H9 (cell line): ENCODE data around the gene MAP3K7CL. TPM values are rescaled to one million over a fixed set of nuclear protein-coding genes. Genes with fewer than 3 reads are reported as not detected.

Source experiments
- DNase-seq: peaks from one replicate; pipeline ENCODE4 v3.0.0-alpha.2; 2017
- H2AFZ ChIP-seq: one replicate; pipeline ENCODE4 v1.6.1; 2013; ENCODE audit warnings: mild to moderate bottlenecking, low read length, control low read depth, moderate library complexity
- H2AK5ac ChIP-seq: 2 replicates; pipeline ENCODE4 v1.6.1; 2013; ENCODE audit warnings: low read length, control low read depth, mixed read lengths; ENCODE audit not compliant: insufficient read length
- H2BK120ac ChIP-seq: one replicate; pipeline ENCODE4 v1.6.1; 2013; ENCODE audit warnings: low read depth, mild to moderate bottlenecking, low read length, control low read depth, inconsistent platforms; ENCODE audit not compliant: poor library complexity, severe bottlenecking
- H2BK12ac ChIP-seq: 2 replicates; pipeline ENCODE4 v1.6.1; 2013; ENCODE audit warnings: low read length, control low read depth, mixed read lengths, low read depth; ENCODE audit not compliant: insufficient read length
- H2BK15ac ChIP-seq: 2 replicates; pipeline ENCODE4 v1.6.1; 2013; ENCODE audit warnings: low read depth, low read length, control low read depth
- H2BK20ac ChIP-seq: one replicate; pipeline ENCODE4 v1.6.1; 2013; ENCODE audit warnings: low read depth, mild to moderate bottlenecking, low read length, control low read depth, inconsistent platforms; ENCODE audit not compliant: poor library complexity, severe bottlenecking
- H2BK5ac ChIP-seq: 2 replicates; pipeline ENCODE4 v1.6.1; 2013; ENCODE audit warnings: low read length, control low read depth, mixed read lengths; ENCODE audit not compliant: insufficient read length
- H3K14ac ChIP-seq: 2 replicates; pipeline ENCODE4 v1.6.1; 2013; ENCODE audit warnings: low read length, control low read depth; ENCODE audit not compliant: insufficient read depth
- H3K18ac ChIP-seq: 2 replicates; pipeline ENCODE4 v1.6.1; 2013; ENCODE audit warnings: low read depth, mild to moderate bottlenecking, mixed read lengths, low read length, control low read depth; ENCODE audit not compliant: insufficient read length
- H3K23ac ChIP-seq: 2 replicates; pipeline ENCODE4 v1.6.1; 2013; ENCODE audit warnings: low read length, control low read depth, mixed read lengths, low read depth; ENCODE audit not compliant: insufficient read length
- H3K23me2 ChIP-seq: 2 replicates; pipeline ENCODE4 v1.6.1; 2013; ENCODE audit warnings: low read depth, mild to moderate bottlenecking, mixed read lengths, low read length, control low read depth; ENCODE audit not compliant: insufficient read length, poor library complexity, severe bottlenecking
- H3K27ac ChIP-seq: 2 replicates; pipeline ENCODE4 v1.5.1; 2013; ENCODE audit warnings: low read length, control low read depth, mixed read lengths, low read depth; ENCODE audit not compliant: insufficient read length
- H3K27me3 ChIP-seq: 2 replicates; pipeline ENCODE4 v1.6.1; 2013; ENCODE audit warnings: low read length, control low read depth, inconsistent platforms; ENCODE audit not compliant: insufficient read depth
- H3K4ac ChIP-seq: 2 replicates; pipeline ENCODE4 v1.6.1; 2013; ENCODE audit warnings: low read depth, mild to moderate bottlenecking, control low read depth, inconsistent platforms, low read length, moderate library complexity
- H3K4me1 ChIP-seq: 2 replicates; pipeline ENCODE4 v1.6.1; 2013; ENCODE audit warnings: low read length, control low read depth, inconsistent platforms; ENCODE audit not compliant: insufficient read depth
- H3K4me2 ChIP-seq: 2 replicates; pipeline ENCODE4 v1.6.1; 2013; ENCODE audit warnings: low read length, control low read depth, mixed read lengths; ENCODE audit not compliant: insufficient read length, insufficient read depth
- H3K56ac ChIP-seq: 2 replicates; pipeline ENCODE4 v1.6.1; 2013; ENCODE audit warnings: low read depth, mild to moderate bottlenecking, mixed read lengths, low read length, control low read depth; ENCODE audit not compliant: insufficient read length
- H3K79me1 ChIP-seq: 2 replicates; pipeline ENCODE4 v1.6.1; 2013; ENCODE audit warnings: low read depth, mild to moderate bottlenecking, moderate library complexity, low read length, control low read depth, inconsistent platforms; ENCODE audit not compliant: insufficient read depth, poor library complexity, severe bottlenecking
- H3K79me2 ChIP-seq: 2 replicates; pipeline ENCODE4 v1.6.1; 2013; ENCODE audit warnings: low read length, control low read depth, inconsistent platforms; ENCODE audit not compliant: insufficient read depth
- H3K9ac ChIP-seq: 2 replicates; pipeline ENCODE4 v1.6.1; 2013; ENCODE audit warnings: low read length, control low read depth, mixed read lengths; ENCODE audit not compliant: insufficient read length; ENCODE audit errors: extremely low read depth
- H3K9me3 ChIP-seq: one replicate; pipeline ENCODE4 v1.6.1; 2013; ENCODE audit warnings: low read depth, low read length, inconsistent platforms; ENCODE audit not compliant: control insufficient read depth
- H3T11ph ChIP-seq: one replicate; pipeline ENCODE4 v1.6.1; 2013; ENCODE audit warnings: mild to moderate bottlenecking, low read length, control low read depth, inconsistent platforms
- H4K20me1 ChIP-seq: one replicate; pipeline ENCODE4 v1.6.1; 2013; ENCODE audit not compliant: control insufficient read depth, insufficient read length, insufficient read depth
- H4K5ac ChIP-seq: 2 replicates; pipeline ENCODE4 v1.6.1; 2013; ENCODE audit warnings: low read depth, mild to moderate bottlenecking, mixed read lengths, low read length, control low read depth; ENCODE audit not compliant: insufficient read length
- H4K8ac ChIP-seq: replicated peaks from 2 replicates; pipeline ENCODE4 v1.6.1; 2013; ENCODE audit warnings: low read length, control low read depth, mixed read lengths, low read depth; ENCODE audit not compliant: insufficient read length
- H4K91ac ChIP-seq: 2 replicates; pipeline ENCODE4 v1.6.1; 2013; ENCODE audit warnings: low read depth, mild to moderate bottlenecking, moderate library complexity, mixed read lengths, low read length, control low read depth; ENCODE audit not compliant: insufficient read length
- H3K27ac Mint-ChIP-seq, 3 experiments: 2 replicates in 2 of 3; 3 replicates in 1 of 3; pipeline ENCODE4 v1.8.0; 2020 to 2021; ENCODE audit warnings: mixed read lengths in 3 of 3, mild to moderate bottlenecking in 1 of 3, moderate library complexity in 1 of 3
- H3K27me3 Mint-ChIP-seq: 2 replicates; pipeline ENCODE4 v1.8.0; 2021; ENCODE audit warnings: low read depth, mild to moderate bottlenecking, moderate library complexity, mixed read lengths
- H3K36me3 Mint-ChIP-seq, 3 experiments: 2 replicates in 2 of 3; 3 replicates in 1 of 3; pipeline ENCODE4 v1.8.0; 2020 to 2021; ENCODE audit warnings: low read depth in 3 of 3, mixed read lengths in 3 of 3; ENCODE audit not compliant: insufficient read depth in 1 of 3
- H3K4me1 Mint-ChIP-seq, 2 experiments: 2 replicates each; pipeline ENCODE4 v1.8.0; 2020; ENCODE audit warnings: mixed read lengths in 2 of 2
- H3K4me3 Mint-ChIP-seq, 2 experiments: 2 replicates in 1 of 2; 3 replicates in 1 of 2; pipeline ENCODE4 v1.8.0; 2020 to 2021; ENCODE audit warnings: mild to moderate bottlenecking in 2 of 2, mixed read lengths in 2 of 2, moderate library complexity in 1 of 2
- H3K9me3 Mint-ChIP-seq, 2 experiments: 2 replicates in 1 of 2; 3 replicates in 1 of 2; pipeline ENCODE4 v1.8.0; 2020; ENCODE audit warnings: mild to moderate bottlenecking in 2 of 2, mixed read lengths in 2 of 2, moderate library complexity in 1 of 2
- CTCF ChIP-seq: fragments of 200-600 bp; sonication (generic); conservative IDR thresholded peaks from 3 replicates; pipeline ENCODE4 v1.8.0; 2021; ENCODE audit warnings: antibody characterized with exemption, mild to moderate bottlenecking
- WGBS: extraction: QIAGEN DNeasy Blood & Tissue Kit; methylation state at CpG from one replicate; pipeline ENCODE4 v1.1.7; 2013; ENCODE audit warnings: missing lambda C conversion rate, low lambda C conversion rate, mixed read lengths; ENCODE audit not compliant: insufficient read length; ENCODE audit errors: extremely low coverage; 5-methylcytosine and 5-hydroxymethylcytosine counted together
- total RNA-seq: library from RNA; stranded (reverse); gene quantifications from 2 replicates; pipeline ENCODE4 v1.2.1, GENCODE V29; 2021

MAP3K7CL gene
- total RNA-seq, 1 experiment from 2014 or later = not detected

GRCh38 chr21:29121759-29122158, 8.7 kb upstream of the MAP3K7CL start:
- Histone ChIP-seq H3K27ac (no peak overlapping the region), H2BK12ac (no peak overlapping the region), H2BK120ac (no peak overlapping the region), H3K56ac (no peak overlapping the region), H3K4me2 (no peak overlapping the region), H4K8ac (no peak overlapping the region), H2BK15ac (no peak overlapping the region), H2BK5ac (no peak overlapping the region), H3K14ac (no peak overlapping the region), H3T11ph (no peak overlapping the region), H3K4ac (no peak overlapping the region), H3K23ac (no peak overlapping the region), H2AK5ac (no peak overlapping the region), H4K5ac (no peak overlapping the region), H3K27me3 (no peaks in the 10 kb centered on the region), H2AFZ (no peak overlapping the region), H3K23me2 (no peaks in the 10 kb centered on the region), H2BK20ac (no peak overlapping the region), H4K91ac (no peak overlapping the region), H3K79me1 (no peaks in the 10 kb centered on the region), H3K9ac (no peak overlapping the region), H3K79me2 (no peaks in the 10 kb centered on the region), H3K9me3 (no peaks in the 10 kb centered on the region), H4K20me1 (no peaks in the 10 kb centered on the region), H3K18ac (no peak overlapping the region), H3K4me1 (no peaks in the 10 kb centered on the region)
- DNase-seq = no peak
- Mint-ChIP-seq H3K9me3 (no peaks in the 10 kb centered on the region), H3K27ac (no peak overlapping the region), H3K27me3 (no peaks in the 10 kb centered on the region; the same call in 1 of the 2 replicates), H3K4me3 (no peak overlapping the region), H3K36me3 (no peaks in the 10 kb centered on the region), H3K4me1 (peaks cover 0 to 6% of the 10 kb centered on the region in 2 experiments; a peak in 2 of 4 replicates)
- no peak for TF ChIP-seq CTCF
- no CpG with 5 or more reads among the region's 1 CpG for WGBS
